NCI-H446 treated with DMSO at 0.1 percent for 48 hours (cell line): ENCODE results near the gene PURA.
"Not testable (repeated sequence)": the region's sequence is repeated elsewhere in the genome, so short reads cannot be mapped to it uniquely, and the experiment has no call there.

Source experiments
- DNase-seq: peaks from one replicate; lab custom pipeline; 2025; lab: John Stamatoyannopoulos, UW

Gene PURA

GRCh38 chr5:140135127-140135526 is 21.2 kb downstream of the PURA start:
- no peak for DNase-seq

DNA sequence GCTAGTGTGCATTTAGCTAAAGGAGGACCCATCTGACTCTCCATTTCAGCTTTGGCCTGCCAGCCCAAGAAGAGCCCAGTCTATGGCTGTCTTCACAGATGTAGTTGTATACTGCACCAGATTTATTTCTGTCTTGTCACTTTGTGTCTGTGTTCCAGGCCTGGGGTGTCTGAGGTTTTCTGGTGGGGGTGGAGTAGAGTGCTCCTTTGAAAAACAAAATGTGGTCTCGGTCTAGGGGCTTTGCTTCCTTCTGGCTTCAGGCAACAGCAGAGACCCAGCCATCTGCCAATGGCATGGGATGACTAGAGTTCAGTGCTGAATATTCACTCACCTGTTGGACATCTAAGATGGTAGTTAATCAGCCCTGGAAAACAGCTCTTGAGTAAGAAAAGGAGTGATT is 22.7 kb downstream of the PURA start:
- DNase-seq, result no peak

DNA sequence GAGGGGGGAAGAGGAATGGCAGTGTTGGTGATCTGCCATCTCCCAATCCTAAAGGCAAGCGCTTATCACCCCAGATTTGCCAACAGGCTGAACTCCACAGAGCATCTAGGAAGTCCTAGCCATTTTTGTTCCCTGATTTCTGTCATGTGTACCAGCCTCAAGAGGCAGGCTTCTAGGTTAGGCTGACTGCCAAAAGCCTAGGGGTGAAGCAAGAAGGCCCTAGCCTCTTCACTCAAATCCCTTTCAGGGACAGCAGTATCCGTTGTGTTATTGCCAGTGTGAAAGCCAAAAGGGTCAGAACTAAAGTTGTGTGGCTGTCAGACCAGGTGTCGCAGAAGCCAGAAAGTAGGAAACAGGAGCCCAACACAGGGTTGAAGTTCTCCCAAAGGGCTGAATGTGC is 26.5 kb downstream of the PURA start:
- no peak for DNase-seq

GRCh38 chr5:140141241-140141640 is 27.3 kb downstream of the PURA start:
- no peak for DNase-seq

- no peak for DNase-seq
These were observed 28.3 kb downstream of the PURA start for GRCh38 chr5:140142246-140142645.

- DNase-seq, result no peak
These were observed 28.9 kb downstream of the PURA start for GRCh38 chr5:140142856-140143255.

DNA sequence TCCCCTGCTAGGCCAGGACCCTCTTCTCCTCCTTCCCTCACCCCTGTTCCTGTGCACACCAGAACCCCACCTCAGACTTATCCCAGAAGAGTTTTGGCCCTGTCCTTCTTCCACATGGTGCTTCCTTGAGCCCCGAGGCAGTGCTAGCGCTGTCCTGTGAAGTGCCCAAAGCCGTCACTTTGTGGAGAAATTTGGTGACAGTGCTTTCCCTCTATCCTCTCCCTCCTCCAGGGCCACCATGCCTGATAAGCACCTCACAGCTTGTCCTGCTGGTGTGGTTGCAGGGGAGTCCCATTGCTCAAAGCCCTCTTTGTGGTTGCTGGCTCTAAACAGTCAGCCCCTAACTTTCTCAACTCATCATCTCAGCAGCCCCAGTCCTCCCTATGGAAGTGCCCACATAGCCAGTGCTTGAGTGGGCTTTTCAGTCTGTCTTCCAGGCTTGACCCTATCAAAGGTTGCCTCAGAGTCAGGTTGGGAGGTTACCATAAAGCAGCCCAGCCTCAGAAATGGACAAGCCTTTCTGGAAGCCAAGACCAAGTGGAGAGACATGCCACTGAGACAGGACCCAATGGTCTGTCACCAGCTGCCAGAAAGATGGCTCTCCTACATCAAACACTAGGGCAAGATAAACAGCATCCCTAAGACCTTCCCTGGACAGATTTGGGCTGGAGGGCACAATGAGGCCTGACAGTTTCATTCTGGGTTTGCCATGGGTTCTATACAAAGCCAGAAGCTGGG is 29.8 kb downstream of the PURA start:
- no peak for DNase-seq

GRCh38 chr5:140145256-140145655 is 31.3 kb downstream of the PURA start:
- DNase-seq, result no peak

- no peak for DNase-seq
These were observed 32.1 kb downstream of the PURA start for GRCh38 chr5:140145818-140146522.

- no peak for DNase-seq
These were observed 32.6 kb downstream of the PURA start for GRCh38 chr5:140146523-140146842.

- DNase-seq, result no peak
These were observed 33.6 kb downstream of the PURA start for GRCh38 chr5:140147460-140147859.

DNA sequence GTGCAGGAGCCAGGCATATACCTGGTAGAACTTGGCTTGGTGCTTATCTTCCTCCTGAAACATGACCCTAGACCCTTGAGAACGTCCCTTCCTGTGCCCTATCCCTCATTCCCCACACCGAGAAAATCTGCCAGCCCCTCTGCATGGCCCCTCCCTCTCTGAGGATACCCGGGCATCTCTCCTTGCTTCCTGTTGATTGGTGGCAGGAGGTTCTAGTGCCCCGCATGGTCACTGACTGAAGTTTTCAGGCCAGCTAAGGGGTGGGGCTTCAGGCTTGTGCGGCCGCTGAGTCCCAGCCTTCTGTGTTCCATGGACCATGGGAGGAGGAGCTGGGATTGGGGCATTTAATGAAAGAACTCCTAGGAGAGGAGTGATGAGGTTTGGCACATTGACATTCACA is 34.6 kb downstream of the PURA start:
- DNase-seq, result no peak

DNA sequence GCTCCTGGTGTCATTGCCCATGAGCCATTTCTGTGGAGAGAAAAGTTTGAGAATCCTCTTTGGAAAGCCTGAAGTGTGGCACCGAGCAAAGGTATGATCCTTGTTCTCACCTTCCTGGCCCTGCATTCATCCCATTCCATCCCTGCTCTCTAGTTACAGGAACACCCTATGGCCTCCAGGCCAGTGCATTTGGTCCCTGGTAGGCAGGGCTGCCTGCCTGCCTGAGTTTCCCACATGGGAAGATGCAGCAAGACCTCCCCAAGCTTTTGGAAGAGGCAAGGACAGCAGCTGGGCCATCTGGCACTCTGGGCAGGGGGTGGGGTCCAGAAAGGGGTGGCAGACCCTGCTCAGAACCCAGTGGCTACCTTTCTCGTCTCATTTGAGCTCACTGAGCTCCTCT is 36.3 kb downstream of the PURA start:
- DNase-seq, result no peak

DNA sequence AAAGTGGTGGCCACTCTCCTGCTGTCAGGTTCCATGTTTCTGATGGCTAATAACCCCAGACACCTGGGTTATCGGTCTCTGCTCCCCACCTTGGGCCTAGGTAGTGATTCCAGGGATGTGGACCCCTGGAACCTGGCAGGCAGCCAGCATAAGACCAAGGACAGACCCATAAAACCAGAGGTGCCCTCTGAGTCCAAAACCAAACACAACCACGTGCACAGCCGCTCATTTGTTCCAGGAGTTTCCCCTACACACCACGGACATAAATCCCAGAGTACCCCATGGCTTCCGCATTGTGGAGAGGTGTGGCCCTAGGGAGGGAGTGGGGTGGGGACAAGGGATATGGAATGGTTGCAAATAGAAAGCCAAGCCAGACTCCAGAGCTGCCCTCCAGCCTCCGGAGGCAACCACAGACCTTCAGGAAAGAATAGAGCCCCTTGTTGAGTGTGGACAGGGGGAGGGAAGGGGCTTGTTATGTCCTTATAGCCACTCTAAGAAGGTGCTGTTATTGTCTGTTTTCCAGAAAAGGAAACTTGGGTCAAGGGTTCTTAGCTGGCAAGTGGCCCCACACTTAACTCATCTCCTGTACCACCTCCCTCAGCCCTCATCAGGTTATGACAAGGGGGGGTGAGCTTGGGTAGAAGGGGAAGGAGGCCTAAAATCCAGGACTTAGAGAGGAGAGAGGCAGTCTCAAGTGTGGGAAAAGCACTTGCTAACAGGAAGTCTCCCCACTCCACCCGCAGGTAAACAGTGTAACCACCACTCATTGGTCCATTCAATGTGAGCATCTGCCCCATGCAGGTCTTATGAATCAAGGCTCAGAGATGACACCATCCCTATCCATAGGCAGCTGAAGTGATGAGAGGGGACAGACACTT is 37.5 kb downstream of the PURA start:
- DNase-seq, result no peak

DNA sequence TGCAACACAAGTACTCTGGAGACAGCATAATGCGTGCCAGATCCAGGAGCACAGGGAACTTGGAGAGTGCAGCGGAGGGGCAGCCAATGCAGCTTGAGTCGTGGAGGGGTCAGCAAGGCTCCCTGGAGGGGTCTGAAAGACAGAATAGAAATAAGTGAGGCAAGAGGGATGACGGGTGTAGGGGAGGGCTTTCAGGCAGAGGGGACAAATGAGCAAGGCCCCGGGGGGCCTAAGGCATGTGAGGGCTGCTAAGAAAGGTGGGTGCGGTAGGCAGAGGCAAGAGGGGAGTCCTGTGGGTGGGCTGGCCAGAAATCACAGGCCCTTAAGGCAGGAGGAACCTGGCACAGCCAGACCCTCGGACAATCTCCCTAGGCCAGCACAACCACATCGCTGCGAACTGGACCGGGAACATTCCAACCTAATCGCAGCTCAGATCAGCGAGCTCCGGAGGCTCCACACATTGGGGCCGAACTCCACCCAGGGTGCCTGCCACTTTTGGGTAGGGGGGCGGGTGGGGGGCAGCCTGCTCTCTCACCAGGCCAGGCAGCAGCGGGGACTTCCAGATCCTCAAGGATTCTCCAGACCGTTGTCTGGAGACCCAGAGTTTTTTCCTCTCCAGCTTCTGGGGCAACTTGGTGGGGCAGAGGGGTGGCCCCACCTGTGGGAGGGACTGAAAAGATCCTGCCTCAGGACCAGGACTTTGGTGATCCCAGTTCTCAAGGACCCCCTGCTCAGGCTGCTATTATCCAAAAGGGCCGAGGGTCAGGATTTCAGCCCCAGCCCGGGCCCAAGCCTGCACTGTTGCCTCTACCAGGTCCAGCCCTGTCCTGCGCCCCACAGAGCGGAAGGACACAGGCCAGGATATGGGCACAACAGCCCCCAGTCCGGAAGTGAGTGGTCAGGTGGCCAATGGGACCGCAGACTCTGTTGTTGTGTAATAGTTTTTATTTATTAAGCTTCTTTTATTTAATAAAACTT is 38.4 kb downstream of the PURA start:
- no peak for DNase-seq

GRCh38 chr5:140153255-140153654 is 39.3 kb downstream of the PURA start:
- DNase-seq, result no peak

DNA sequence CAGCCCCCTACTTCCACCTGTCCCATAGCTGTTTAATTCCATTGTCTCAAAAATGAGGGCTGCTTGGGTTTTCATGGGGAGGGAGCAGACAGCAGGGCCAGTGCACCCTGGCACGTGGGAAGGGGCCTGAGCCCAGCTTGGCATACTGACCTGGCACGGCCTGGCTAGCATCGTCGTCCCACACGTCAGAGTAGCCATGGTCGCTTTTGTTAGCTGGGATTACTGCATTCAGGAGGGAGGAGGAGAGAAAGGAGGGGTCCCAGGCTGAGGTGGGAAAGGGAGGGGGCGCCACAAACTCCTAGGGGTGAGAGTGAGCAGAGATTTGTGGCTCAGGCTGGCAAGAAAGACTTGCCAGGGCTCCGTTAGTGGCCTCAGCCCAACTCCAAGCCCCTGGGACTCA is 40.0 kb downstream of the PURA start:
- no peak for DNase-seq

DNA sequence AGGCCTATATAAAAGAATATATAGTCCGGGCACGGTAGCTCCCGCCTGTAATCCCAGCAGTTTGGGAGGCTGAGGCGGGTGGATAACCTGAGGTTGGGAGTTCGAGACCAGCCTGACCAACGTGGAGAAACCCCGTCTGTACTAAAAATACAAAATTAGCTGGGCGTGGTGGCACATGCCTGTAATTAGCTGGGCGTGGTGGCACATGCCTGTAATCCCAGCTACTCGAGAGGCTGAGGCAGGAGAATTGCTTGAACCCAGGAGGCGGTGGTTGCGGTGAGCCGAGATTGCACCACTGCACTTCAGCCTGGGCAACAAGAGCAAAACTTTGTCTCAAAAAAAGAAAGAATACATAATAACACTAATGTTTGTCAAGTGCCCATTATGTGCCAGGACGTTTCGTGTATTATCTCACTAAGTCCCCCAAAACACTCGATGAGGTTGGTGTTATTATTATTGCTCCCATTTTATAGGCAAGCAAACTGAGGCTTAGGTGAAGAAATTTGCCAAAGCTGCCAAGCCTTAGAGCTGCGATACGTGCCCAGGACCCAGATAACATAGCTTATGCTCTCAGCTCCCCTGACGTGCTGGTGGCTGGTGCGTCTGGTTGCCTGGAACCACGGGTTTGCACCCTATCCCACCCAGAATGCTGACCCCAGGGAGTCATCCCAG is 40.9 kb downstream of the PURA start:
- not testable (repeated sequence) for DNase-seq

DNA sequence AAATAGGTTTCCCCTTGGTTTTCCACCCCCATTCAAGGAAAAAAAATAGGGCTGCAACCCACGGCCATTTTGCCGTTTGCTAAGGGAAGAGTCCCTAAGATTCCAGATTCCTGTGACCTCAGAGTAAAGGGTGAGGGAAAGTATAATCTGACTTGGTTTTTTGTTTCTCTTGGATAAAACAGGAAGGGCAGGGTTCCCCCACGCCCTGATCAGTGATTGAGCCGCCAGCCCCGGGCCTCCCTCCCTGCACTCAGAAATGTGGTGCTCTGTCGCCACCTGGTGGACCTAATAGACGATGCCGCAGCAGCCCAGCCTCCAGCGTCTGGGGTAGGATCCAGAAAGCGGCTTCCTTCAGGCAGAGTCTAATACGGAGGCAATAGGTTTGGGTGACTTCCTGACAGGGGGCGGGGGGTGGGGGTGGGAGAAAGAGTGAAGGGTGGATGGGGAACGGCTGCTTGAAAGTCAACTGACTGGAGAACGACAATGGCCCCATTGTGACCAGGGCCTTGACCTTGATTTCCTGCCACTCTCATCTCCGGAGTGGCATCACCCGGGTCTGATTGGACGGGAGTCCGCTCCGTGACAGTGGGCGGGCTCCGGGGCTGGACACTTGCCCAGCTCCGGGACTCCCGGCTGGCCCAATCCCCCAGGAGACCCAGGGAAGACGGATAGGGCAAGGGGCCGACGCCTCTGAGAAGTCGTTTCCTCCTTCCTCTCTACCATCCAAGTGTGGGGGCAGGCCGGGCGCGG is 43.3 kb downstream of the PURA start:
- peak; percentile 51 for DNase-seq
